Natural killer cell (primary cell): ENCODE measurements around the gene RIC8B. TPM values are rescaled to one million over a fixed set of nuclear protein-coding genes. Genes with fewer than 3 reads are reported as not detected.

Experiments
- ATAC-seq, 3 donors: fragments of 150-1000 bp in 2 of 3; fragments of 200-7000 bp in 1 of 3; cut with Tn5 transposase; 1 replicate in 1 of 3; 2 replicates in 2 of 3; pipeline ENCODE4 v1.10.0; 2021; ENCODE audit warnings: mild to moderate bottlenecking in 2 of 3, moderate library complexity in 2 of 3
- DNase-seq, 2 donors: peaks; one replicate each; pipeline versions ENCODE4 v3.0.0 to v3.0.0-alpha.2; 2013 to 2021; ENCODE audit warnings: mixed read lengths in 1 of 2
- H3K27ac ChIP-seq: one replicate; pipeline ENCODE4 v1.5.1; 2013; ENCODE audit warnings: mild to moderate bottlenecking, low read length
- H3K27me3 ChIP-seq: one replicate; pipeline ENCODE4 v1.6.1; 2013; ENCODE audit warnings: low read length; ENCODE audit not compliant: control insufficient read depth, insufficient read depth
- H3K36me3 ChIP-seq: one replicate; pipeline ENCODE4 v1.6.1; 2013; ENCODE audit warnings: low read length; ENCODE audit not compliant: control insufficient read depth, insufficient read depth
- H3K4me1 ChIP-seq: one replicate; pipeline ENCODE4 v1.6.1; 2013; ENCODE audit warnings: low read length; ENCODE audit not compliant: control insufficient read depth, insufficient read depth
- H3K4me3 ChIP-seq: one replicate; pipeline ENCODE4 v1.5.1; 2013; ENCODE audit warnings: low read length
- H3K9me3 ChIP-seq: one replicate; pipeline ENCODE4 v1.6.1; 2013; ENCODE audit warnings: low read length; ENCODE audit not compliant: control insufficient read depth, insufficient read depth
- H3K27ac Mint-ChIP-seq, 2 donors: one replicate each; pipeline ENCODE4 v1.8.0; 2022; ENCODE audit warnings: mild to moderate bottlenecking in 2 of 2, mixed read lengths in 2 of 2, moderate library complexity in 1 of 2
- H3K27me3 Mint-ChIP-seq, 2 donors: one replicate each; pipeline ENCODE4 v1.8.0; 2022; ENCODE audit warnings: low read depth in 2 of 2, mixed read lengths in 2 of 2
- H3K36me3 Mint-ChIP-seq: one replicate; pipeline ENCODE4 v1.8.0; 2022; ENCODE audit warnings: mixed read lengths
- H3K4me1 Mint-ChIP-seq, 2 donors: one replicate each; pipeline ENCODE4 v1.8.0; 2022; ENCODE audit warnings: mixed read lengths in 2 of 2
- H3K4me3 Mint-ChIP-seq: one replicate; pipeline ENCODE4 v1.8.0; 2022; ENCODE audit warnings: mild to moderate bottlenecking, moderate library complexity, mixed read lengths
- H3K9me3 Mint-ChIP-seq, 2 donors: one replicate each; pipeline ENCODE4 v1.8.0; 2022; ENCODE audit warnings: mixed read lengths in 2 of 2
- CTCF ChIP-seq: fragments of 200-600 bp; IDR thresholded peaks from one replicate; pipeline ENCODE4 v1.8.0; 2022; ENCODE audit warnings: antibody characterized with exemption
- WGBS: methylation state at CpG from one replicate; pipeline ENCODE4 v1.1.7; 2013; ENCODE audit warnings: missing lambda C conversion rate; ENCODE audit not compliant: insufficient coverage; 5-methylcytosine and 5-hydroxymethylcytosine counted together
- intact Hi-C: fragments of 100-400 bp; cut with micrococcal nuclease; formaldehyde crosslinking; loops from one replicate; pipeline ENCODE4 v1.14.2; 2022
- total RNA-seq, 4 donors: library from RNA; stranded (reverse); fragments of 120-200 nt in 1 of 4; gene quantifications; one replicate each; pipeline versions ENCODE4 v1.2.3 to v1.2.4, GENCODE V29; 2013 to 2022

The RIC8B gene
- total RNA-seq, 3 donors from 2014 or later (not counting 1 experiment from before 2014, with no cell fraction given), result 12.1 to 21.3 (median 15.5) TPM

GRCh38 chr12:106739318-106739717 lies 35.2 kb upstream of the RIC8B start:
- no peaks in the 10 kb centered on the region for H3K27me3 ChIP-seq
- H3K4me1 Mint-ChIP-seq, result no peaks in the 10 kb centered on the region
- DNase-seq (no peak), ATAC-seq (no peak)
- H3K27me3 Mint-ChIP-seq, result peaks cover 12 to 45% of the 10 kb centered on the region in 2 donors
- H3K4me1 ChIP-seq, result no peaks in the 10 kb centered on the region
- no peak overlapping the region for H3K27ac Mint-ChIP-seq
- H3K4me3 Mint-ChIP-seq, result no peak overlapping the region
- H3K9me3 Mint-ChIP-seq, result no peaks in the 10 kb centered on the region
- TF ChIP-seq CTCF, result no peak
- H3K36me3 Mint-ChIP-seq, result no peaks in the 10 kb centered on the region
- H3K4me3 ChIP-seq, result no peak overlapping the region
- no peak overlapping the region for H3K27ac ChIP-seq
- no peaks in the 10 kb centered on the region for H3K9me3 ChIP-seq
- no peaks in the 10 kb centered on the region for H3K36me3 ChIP-seq
- 94% methylated on average over 3 of the region's 4 CpGs for WGBS
- intact Hi-C loops, result no loop called here

- DNase-seq (no peak), ATAC-seq (no peak)
- H3K27ac ChIP-seq, result no peak overlapping the region
- no peak overlapping the region for H3K4me3 ChIP-seq
- Mint-ChIP-seq H3K27me3 (peaks cover 12 to 51% of the 10 kb centered on the region in 2 donors), H3K4me1 (no peaks in the 10 kb centered on the region), H3K36me3 (no peaks in the 10 kb centered on the region), H3K27ac (no peak overlapping the region), H3K9me3 (no peaks in the 10 kb centered on the region), H3K4me3 (no peak overlapping the region)
- WGBS, result 82% methylated on average over 9 of the region's 10 CpGs
- H3K9me3 ChIP-seq, result no peaks in the 10 kb centered on the region
- H3K4me1 ChIP-seq, result no peaks in the 10 kb centered on the region
- H3K27me3 ChIP-seq, result no peaks in the 10 kb centered on the region
- no peak for TF ChIP-seq CTCF
- intact Hi-C loops, result no loop called here
- no peaks in the 10 kb centered on the region for H3K36me3 ChIP-seq
These were observed 34.5 kb upstream of the RIC8B start for GRCh38 chr12:106739815-106740530.

- no peak overlapping the region for H3K4me3 ChIP-seq
- WGBS, result 67% methylated on average over 5 of the region's 5 CpGs
- Mint-ChIP-seq H3K36me3 (no peaks in the 10 kb centered on the region), H3K27ac (no peak overlapping the region), H3K4me1 (no peaks in the 10 kb centered on the region), H3K27me3 (peaks cover 12 to 56% of the 10 kb centered on the region in 2 donors), H3K4me3 (no peak overlapping the region), H3K9me3 (no peaks in the 10 kb centered on the region)
- no peaks in the 10 kb centered on the region for H3K9me3 ChIP-seq
- H3K36me3 ChIP-seq, result no peaks in the 10 kb centered on the region
- no peak overlapping the region for H3K27ac ChIP-seq
- H3K27me3 ChIP-seq, result no peaks in the 10 kb centered on the region
- ATAC-seq (no peak), DNase-seq (no peak)
- TF ChIP-seq CTCF, result no peak
- intact Hi-C loops, result no loop called here
- no peaks in the 10 kb centered on the region for H3K4me1 ChIP-seq
These were observed 33.7 kb upstream of the RIC8B start for GRCh38 chr12:106740818-106741217.

GRCh38 chr12:106741247-106741646 lies 33.2 kb upstream of the RIC8B start:
- no peak for TF ChIP-seq CTCF
- intact Hi-C loops, result no loop called here
- no peaks in the 10 kb centered on the region for H3K36me3 Mint-ChIP-seq
- peaks cover 12 to 54% of the 10 kb centered on the region in 2 donors for H3K27me3 Mint-ChIP-seq
- no peak overlapping the region for H3K4me3 Mint-ChIP-seq
- no peaks in the 10 kb centered on the region for H3K4me1 ChIP-seq
- 43% methylated on average over 1 of the region's 2 CpGs for WGBS
- H3K4me3 ChIP-seq, result no peak overlapping the region
- ATAC-seq, result no peak
- H3K36me3 ChIP-seq, result no peaks in the 10 kb centered on the region
- H3K27ac ChIP-seq, result no peak overlapping the region
- H3K27ac Mint-ChIP-seq, result no peak overlapping the region
- H3K27me3 ChIP-seq, result no peaks in the 10 kb centered on the region
- no peaks in the 10 kb centered on the region for H3K4me1 Mint-ChIP-seq
- H3K9me3 Mint-ChIP-seq, result no peaks in the 10 kb centered on the region
- no peak for DNase-seq
- no peaks in the 10 kb centered on the region for H3K9me3 ChIP-seq
